H9 (cell line): Measurements from ENCODE around the gene SLC4A3. TPM values are rescaled to one million over a fixed set of nuclear protein-coding genes. Genes with fewer than 3 reads are reported as not detected.

Experiments used
- DNase-seq: peaks from one replicate; pipeline ENCODE4 v3.0.0-alpha.2; 2017
- H2AFZ ChIP-seq: one replicate; pipeline ENCODE4 v1.6.1; 2013; ENCODE audit warnings: mild to moderate bottlenecking, low read length, control low read depth, moderate library complexity
- H2AK5ac ChIP-seq: 2 replicates; pipeline ENCODE4 v1.6.1; 2013; ENCODE audit warnings: low read length, control low read depth, mixed read lengths; ENCODE audit not compliant: insufficient read length
- H2BK120ac ChIP-seq: one replicate; pipeline ENCODE4 v1.6.1; 2013; ENCODE audit warnings: low read depth, mild to moderate bottlenecking, low read length, control low read depth, inconsistent platforms; ENCODE audit not compliant: poor library complexity, severe bottlenecking
- H2BK12ac ChIP-seq: 2 replicates; pipeline ENCODE4 v1.6.1; 2013; ENCODE audit warnings: low read length, control low read depth, mixed read lengths, low read depth; ENCODE audit not compliant: insufficient read length
- H2BK15ac ChIP-seq: 2 replicates; pipeline ENCODE4 v1.6.1; 2013; ENCODE audit warnings: low read depth, low read length, control low read depth
- H2BK20ac ChIP-seq: one replicate; pipeline ENCODE4 v1.6.1; 2013; ENCODE audit warnings: low read depth, mild to moderate bottlenecking, low read length, control low read depth, inconsistent platforms; ENCODE audit not compliant: poor library complexity, severe bottlenecking
- H2BK5ac ChIP-seq: 2 replicates; pipeline ENCODE4 v1.6.1; 2013; ENCODE audit warnings: low read length, control low read depth, mixed read lengths; ENCODE audit not compliant: insufficient read length
- H3K14ac ChIP-seq: 2 replicates; pipeline ENCODE4 v1.6.1; 2013; ENCODE audit warnings: low read length, control low read depth; ENCODE audit not compliant: insufficient read depth
- H3K18ac ChIP-seq: 2 replicates; pipeline ENCODE4 v1.6.1; 2013; ENCODE audit warnings: low read depth, mild to moderate bottlenecking, mixed read lengths, low read length, control low read depth; ENCODE audit not compliant: insufficient read length
- H3K23ac ChIP-seq: 2 replicates; pipeline ENCODE4 v1.6.1; 2013; ENCODE audit warnings: low read length, control low read depth, mixed read lengths, low read depth; ENCODE audit not compliant: insufficient read length
- H3K23me2 ChIP-seq: 2 replicates; pipeline ENCODE4 v1.6.1; 2013; ENCODE audit warnings: low read depth, mild to moderate bottlenecking, mixed read lengths, low read length, control low read depth; ENCODE audit not compliant: insufficient read length, poor library complexity, severe bottlenecking
- H3K27ac ChIP-seq: 2 replicates; pipeline ENCODE4 v1.5.1; 2013; ENCODE audit warnings: low read length, control low read depth, mixed read lengths, low read depth; ENCODE audit not compliant: insufficient read length
- H3K27me3 ChIP-seq: 2 replicates; pipeline ENCODE4 v1.6.1; 2013; ENCODE audit warnings: low read length, control low read depth, inconsistent platforms; ENCODE audit not compliant: insufficient read depth
- H3K4ac ChIP-seq: 2 replicates; pipeline ENCODE4 v1.6.1; 2013; ENCODE audit warnings: low read depth, mild to moderate bottlenecking, control low read depth, inconsistent platforms, low read length, moderate library complexity
- H3K4me1 ChIP-seq: 2 replicates; pipeline ENCODE4 v1.6.1; 2013; ENCODE audit warnings: low read length, control low read depth, inconsistent platforms; ENCODE audit not compliant: insufficient read depth
- H3K4me2 ChIP-seq: 2 replicates; pipeline ENCODE4 v1.6.1; 2013; ENCODE audit warnings: low read length, control low read depth, mixed read lengths; ENCODE audit not compliant: insufficient read length, insufficient read depth
- H3K56ac ChIP-seq: 2 replicates; pipeline ENCODE4 v1.6.1; 2013; ENCODE audit warnings: low read depth, mild to moderate bottlenecking, mixed read lengths, low read length, control low read depth; ENCODE audit not compliant: insufficient read length
- H3K79me1 ChIP-seq: 2 replicates; pipeline ENCODE4 v1.6.1; 2013; ENCODE audit warnings: low read depth, mild to moderate bottlenecking, moderate library complexity, low read length, control low read depth, inconsistent platforms; ENCODE audit not compliant: insufficient read depth, poor library complexity, severe bottlenecking
- H3K79me2 ChIP-seq: 2 replicates; pipeline ENCODE4 v1.6.1; 2013; ENCODE audit warnings: low read length, control low read depth, inconsistent platforms; ENCODE audit not compliant: insufficient read depth
- H3K9ac ChIP-seq: 2 replicates; pipeline ENCODE4 v1.6.1; 2013; ENCODE audit warnings: low read length, control low read depth, mixed read lengths; ENCODE audit not compliant: insufficient read length; ENCODE audit errors: extremely low read depth
- H3K9me3 ChIP-seq: one replicate; pipeline ENCODE4 v1.6.1; 2013; ENCODE audit warnings: low read depth, low read length, inconsistent platforms; ENCODE audit not compliant: control insufficient read depth
- H3T11ph ChIP-seq: one replicate; pipeline ENCODE4 v1.6.1; 2013; ENCODE audit warnings: mild to moderate bottlenecking, low read length, control low read depth, inconsistent platforms
- H4K20me1 ChIP-seq: one replicate; pipeline ENCODE4 v1.6.1; 2013; ENCODE audit not compliant: control insufficient read depth, insufficient read length, insufficient read depth
- H4K5ac ChIP-seq: 2 replicates; pipeline ENCODE4 v1.6.1; 2013; ENCODE audit warnings: low read depth, mild to moderate bottlenecking, mixed read lengths, low read length, control low read depth; ENCODE audit not compliant: insufficient read length
- H4K8ac ChIP-seq: replicated peaks from 2 replicates; pipeline ENCODE4 v1.6.1; 2013; ENCODE audit warnings: low read length, control low read depth, mixed read lengths, low read depth; ENCODE audit not compliant: insufficient read length
- H4K91ac ChIP-seq: 2 replicates; pipeline ENCODE4 v1.6.1; 2013; ENCODE audit warnings: low read depth, mild to moderate bottlenecking, moderate library complexity, mixed read lengths, low read length, control low read depth; ENCODE audit not compliant: insufficient read length
- H3K27ac Mint-ChIP-seq, 3 experiments: 2 replicates in 2 of 3; 3 replicates in 1 of 3; pipeline ENCODE4 v1.8.0; 2020 to 2021; ENCODE audit warnings: mixed read lengths in 3 of 3, mild to moderate bottlenecking in 1 of 3, moderate library complexity in 1 of 3
- H3K27me3 Mint-ChIP-seq: 2 replicates; pipeline ENCODE4 v1.8.0; 2021; ENCODE audit warnings: low read depth, mild to moderate bottlenecking, moderate library complexity, mixed read lengths
- H3K36me3 Mint-ChIP-seq, 3 experiments: 2 replicates in 2 of 3; 3 replicates in 1 of 3; pipeline ENCODE4 v1.8.0; 2020 to 2021; ENCODE audit warnings: low read depth in 3 of 3, mixed read lengths in 3 of 3; ENCODE audit not compliant: insufficient read depth in 1 of 3
- H3K4me1 Mint-ChIP-seq, 2 experiments: 2 replicates each; pipeline ENCODE4 v1.8.0; 2020; ENCODE audit warnings: mixed read lengths in 2 of 2
- H3K4me3 Mint-ChIP-seq, 2 experiments: 2 replicates in 1 of 2; 3 replicates in 1 of 2; pipeline ENCODE4 v1.8.0; 2020 to 2021; ENCODE audit warnings: mild to moderate bottlenecking in 2 of 2, mixed read lengths in 2 of 2, moderate library complexity in 1 of 2
- H3K9me3 Mint-ChIP-seq, 2 experiments: 2 replicates in 1 of 2; 3 replicates in 1 of 2; pipeline ENCODE4 v1.8.0; 2020; ENCODE audit warnings: mild to moderate bottlenecking in 2 of 2, mixed read lengths in 2 of 2, moderate library complexity in 1 of 2
- WGBS: extraction: QIAGEN DNeasy Blood & Tissue Kit; methylation state at CpG from one replicate; pipeline ENCODE4 v1.1.7; 2013; ENCODE audit warnings: missing lambda C conversion rate, low lambda C conversion rate, mixed read lengths; ENCODE audit not compliant: insufficient read length; ENCODE audit errors: extremely low coverage; 5-methylcytosine and 5-hydroxymethylcytosine counted together
- total RNA-seq: library from RNA; stranded (reverse); gene quantifications from 2 replicates; pipeline ENCODE4 v1.2.1, GENCODE V29; 2021
- TF ChIP-seq, protein P1 (sequence below): fragments of 200-600 bp; sonication (generic); conservative IDR thresholded peaks from 3 replicates; pipeline ENCODE4 v1.8.0; 2021; ENCODE audit warnings: antibody characterized with exemption, mild to moderate bottlenecking

The SLC4A3 gene
- total RNA-seq, 1 experiment from 2014 or later: 11.1 TPM

DNA sequence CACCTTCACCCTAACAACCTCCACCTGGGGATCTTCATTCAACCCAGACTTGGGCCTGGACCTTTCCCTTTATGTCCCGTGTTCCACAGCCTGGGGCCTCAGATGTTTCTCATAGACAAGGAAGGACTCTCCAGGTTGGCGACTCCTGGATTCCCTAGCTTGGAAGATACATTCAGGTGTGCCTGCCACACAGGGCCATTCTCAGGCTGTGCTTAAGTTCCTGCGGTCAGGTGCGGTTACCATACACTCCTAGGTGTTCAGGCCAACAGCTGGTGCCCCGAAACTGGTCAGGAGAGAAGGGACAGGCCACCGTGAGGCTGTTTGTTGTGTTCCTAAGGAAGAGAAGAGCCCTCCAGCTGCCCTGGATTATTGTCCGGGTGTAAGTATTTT lies 15.6 kb downstream of the SLC4A3 start:
- Histone ChIP-seq H4K91ac (no peak overlapping the region), H4K20me1 (no peaks in the 10 kb centered on the region), H2BK5ac (no peak overlapping the region), H3K14ac (no peak overlapping the region), H2AFZ (no peak overlapping the region), H3K27me3 (no peaks in the 10 kb centered on the region), H2BK20ac (no peak overlapping the region), H3K4ac (no peak overlapping the region), H4K5ac (no peak overlapping the region), H3K23ac (no peak overlapping the region), H3K79me1 (no peaks in the 10 kb centered on the region), H3K23me2 (peaks cover 3% of the 10 kb centered on the region), H3K4me1 (peaks cover 2% of the 10 kb centered on the region; the same call in 1 of the 2 replicates), H3K79me2 (no peaks in the 10 kb centered on the region), H3K9ac (no peak overlapping the region), H2BK12ac (no peak overlapping the region), H2BK120ac (no peak overlapping the region), H3K18ac (no peak overlapping the region), H3K27ac (no peak overlapping the region), H2AK5ac (no peak overlapping the region), H3K56ac (no peak overlapping the region), H3T11ph (no peak overlapping the region), H3K9me3 (no peaks in the 10 kb centered on the region), H4K8ac (no peak overlapping the region), H2BK15ac (no peak overlapping the region), H3K4me2 (no peak overlapping the region)
- peaks cover 25 to 35% of the 10 kb centered on the region in 2 experiments for H3K4me1 Mint-ChIP-seq
- peak; percentile 24 for DNase-seq
- H3K27ac Mint-ChIP-seq: no peak overlapping the region
- H3K36me3 Mint-ChIP-seq: peaks cover 0 to 13% (median 0%) of the 10 kb centered on the region in 3 experiments; a peak in 2 of 7 replicates
- H3K9me3 Mint-ChIP-seq: no peaks in the 10 kb centered on the region
- H3K27me3 Mint-ChIP-seq: peaks cover 14% of the 10 kb centered on the region
- TF ChIP-seq, protein P1, sequence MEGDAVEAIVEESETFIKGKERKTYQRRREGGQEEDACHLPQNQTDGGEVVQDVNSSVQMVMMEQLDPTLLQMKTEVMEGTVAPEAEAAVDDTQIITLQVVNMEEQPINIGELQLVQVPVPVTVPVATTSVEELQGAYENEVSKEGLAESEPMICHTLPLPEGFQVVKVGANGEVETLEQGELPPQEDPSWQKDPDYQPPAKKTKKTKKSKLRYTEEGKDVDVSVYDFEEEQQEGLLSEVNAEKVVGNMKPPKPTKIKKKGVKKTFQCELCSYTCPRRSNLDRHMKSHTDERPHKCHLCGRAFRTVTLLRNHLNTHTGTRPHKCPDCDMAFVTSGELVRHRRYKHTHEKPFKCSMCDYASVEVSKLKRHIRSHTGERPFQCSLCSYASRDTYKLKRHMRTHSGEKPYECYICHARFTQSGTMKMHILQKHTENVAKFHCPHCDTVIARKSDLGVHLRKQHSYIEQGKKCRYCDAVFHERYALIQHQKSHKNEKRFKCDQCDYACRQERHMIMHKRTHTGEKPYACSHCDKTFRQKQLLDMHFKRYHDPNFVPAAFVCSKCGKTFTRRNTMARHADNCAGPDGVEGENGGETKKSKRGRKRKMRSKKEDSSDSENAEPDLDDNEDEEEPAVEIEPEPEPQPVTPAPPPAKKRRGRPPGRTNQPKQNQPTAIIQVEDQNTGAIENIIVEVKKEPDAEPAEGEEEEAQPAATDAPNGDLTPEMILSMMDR: no peak
- no CpG with 5 or more reads among the region's 7 CpGs for WGBS
- no peak overlapping the region for H3K4me3 Mint-ChIP-seq
